ENCODE data around the gene MACO1. TPM values are rescaled to one million over a fixed set of nuclear protein-coding genes. Genes with fewer than 3 reads are reported as not detected.
"Not testable (repeated sequence)": the region's sequence is repeated elsewhere in the genome, so short reads cannot be mapped to it uniquely, and the experiment has no call there.

MACO1 gene
- total and polyA plus RNA-seq, 9 of the 15 experiments (the other 6 are each of a cell fraction or from before 2014, with no cell fraction given) = 4.6 to 28.4 (median 21.7) TPM

- H2AFZ ChIP-seq (ENCODE audit: low read depth, low read length); ATAC-seq; H3K27ac ChIP-seq (ENCODE audit: extremely low read depth, low read depth, low read length); H3K9me3 ChIP-seq (replicated peaks; ENCODE audit: control insufficient read depth, insufficient read depth, low read depth, low read length); H3K4me3 ChIP-seq; CTCF ChIA-PET (ENCODE audit: low intra/inter-chr PET ratio); intact Hi-C loops (cut with micrococcal nuclease); H4K20me1 ChIP-seq (replicated peaks; ENCODE audit: control insufficient read depth, insufficient read depth, low read length); H3K27me3 ChIP-seq (ENCODE audit: control insufficient read depth in 2 of 2, insufficient read depth in 2 of 2, low read length in 2 of 2); BruUV-seq (replicated peaks); in situ Hi-C loops (cut with MboI); H3K9ac ChIP-seq (ENCODE audit: insufficient read depth in 1 of 2, low read depth in 2 of 2, low read length in 2 of 2); H3K9me1 ChIP-seq (ENCODE audit: control insufficient read depth, insufficient read depth, low read length); H3K4me2 ChIP-seq (ENCODE audit: insufficient read depth, low read length); DNase-seq (ENCODE audit: extremely low read depth in 1 of 4, low spot score in 3 of 4); FAIRE-seq: not testable (repeated sequence)
- Histone ChIP-seq H3K4me1 (replicated peaks in 1 of 2; ENCODE audit: control insufficient read depth in 2 of 2, insufficient read depth in 2 of 2, low read length in 2 of 2) (peaks cover 3 to 18% of the 10 kb centered on the region in 2 experiments; a peak in 3 of 5 replicates), H3K36me3 (ENCODE audit: control insufficient read depth, insufficient read depth, low read length) (peaks cover 31% of the 10 kb centered on the region), H3K79me2 (ENCODE audit: control insufficient read depth, insufficient read depth, low read length) (peaks cover 80% of the 10 kb centered on the region)
- POLR2A ChIA-PET = interaction anchor here (0.6 to 1.8 kb wide), 4 partner anchors 11 to 205 kb away, joined by 3 to 7 read pairs (median 3); no protein-coding TSS in a partner anchor
- WGBS (ENCODE audit: insufficient coverage, low coverage, missing lambda C conversion rate) = 71% methylated on average over 5 of the region's 5 CpGs
- TF ChIP-seq BCOR (IDR thresholded peaks at IDR 0.05) (peak; percentile 24; the same call in 1 of the 2 replicates), ZNF121 (CRISPR knock-in tag; conservative IDR thresholded peaks at IDR 0.05) (peak; percentile 97)
Observed at GRCh38 chr1:25444604-25445003, 13.9 kb downstream of the MACO1 start.

DNA sequence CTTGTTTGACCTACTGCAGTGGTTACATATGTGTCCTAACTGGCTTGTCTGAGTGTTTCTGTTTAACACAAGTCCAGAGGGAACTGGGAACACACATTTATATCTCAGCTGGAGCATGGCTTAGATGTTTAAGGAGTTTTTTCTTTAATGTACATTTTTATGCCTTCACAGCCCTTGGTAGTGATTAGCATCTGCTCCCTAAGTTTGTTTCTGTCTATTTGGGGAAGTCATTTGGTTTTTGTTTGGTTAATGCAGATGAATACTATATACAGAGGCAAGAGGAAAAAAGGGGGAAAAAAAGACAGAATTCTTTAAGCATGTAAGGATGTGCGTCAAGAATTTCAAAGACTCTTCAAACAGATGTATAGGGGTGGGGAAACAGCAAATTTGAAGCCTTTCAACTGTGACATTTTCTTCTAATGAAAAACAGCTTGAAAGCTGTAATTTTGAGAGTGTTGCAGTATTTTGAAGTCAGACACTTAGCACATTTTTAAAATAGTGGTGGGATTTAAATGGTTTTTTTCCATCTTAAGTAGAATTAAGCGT lies 15.4 kb downstream of the MACO1 start:
- Histone ChIP-seq H3K9me1 (ENCODE audit: control insufficient read depth, insufficient read depth, low read length) (no peaks in the 10 kb centered on the region), H4K20me1 (replicated peaks; ENCODE audit: control insufficient read depth, insufficient read depth, low read length) (0 out of 2 replicates have a peak, but pooled peaks cover under 1% of the 10 kb centered on the region), H3K27ac (ENCODE audit: extremely low read depth, low read depth, low read length) (no peak overlapping the region), H3K27me3 (ENCODE audit: control insufficient read depth in 2 of 2, insufficient read depth in 2 of 2, low read length in 2 of 2) (no peaks in the 10 kb centered on the region), H2AFZ (ENCODE audit: low read depth, low read length) (no peak overlapping the region), H3K9ac (ENCODE audit: insufficient read depth in 1 of 2, low read depth in 2 of 2, low read length in 2 of 2) (no peak overlapping the region), H3K4me3 (no peak overlapping the region), H3K4me2 (ENCODE audit: insufficient read depth, low read length) (no peak overlapping the region), H3K9me3 (replicated peaks; ENCODE audit: control insufficient read depth, insufficient read depth, low read depth, low read length) (no peaks in the 10 kb centered on the region), H3K36me3 (ENCODE audit: control insufficient read depth, insufficient read depth, low read length) (peaks cover 45% of the 10 kb centered on the region), H3K4me1 (replicated peaks in 1 of 2; ENCODE audit: control insufficient read depth in 2 of 2, insufficient read depth in 2 of 2, low read length in 2 of 2) (peaks cover 3 to 18% of the 10 kb centered on the region in 2 experiments; a peak in 3 of 5 replicates), H3K79me2 (ENCODE audit: control insufficient read depth, insufficient read depth, low read length) (peaks cover 70% of the 10 kb centered on the region)
- TF ChIP-seq SPI1 (IDR thresholded peaks at IDR 0.05; ENCODE audit: borderline replicate concordance, low read depth, low read length) = peak; percentile 63; the same call in 1 of the 2 replicates
- TF ChIP-seq ZNF408 (CRISPR knock-in tag; IDR thresholded peaks at IDR 0.05; ENCODE audit: low read depth) = no peak
- TF ChIP-seq SMARCE1 (IDR thresholded peaks at IDR 0.05) = peak; percentile 19; the same call in 1 of the 2 replicates
- no peak for TF ChIP-seq ELK3 (CRISPR knock-in tag; IDR thresholded peaks at IDR 0.05)
- TF ChIP-seq PHTF2 (CRISPR knock-in tag; IDR thresholded peaks at IDR 0.05) = no peak
- DNase-seq (ENCODE audit: extremely low read depth in 1 of 4, low spot score in 3 of 4) = no peak
- 52% methylated on average over 2 of the region's 2 CpGs for WGBS (ENCODE audit: insufficient coverage, low coverage, missing lambda C conversion rate)
- in situ Hi-C loops (cut with MboI) (no loop called here), intact Hi-C loops (cut with micrococcal nuclease) (no loop called here)
- POLR2A ChIA-PET = interaction anchor here (1.0 kb wide), 1 partner anchor 23 kb away, joined by 3 read pairs; no protein-coding TSS in a partner anchor
- peak; percentile 24; the same call in 2 of the 3 replicates for ATAC-seq
- no TSS peak for BruUV-seq (replicated peaks)
- FAIRE-seq = no peak
- CTCF ChIA-PET (ENCODE audit: low intra/inter-chr PET ratio) = no interaction called here

Measured in K562 (cell line).